GM23338 (cell line): ENCODE results near the gene GSTA5. TPM values are rescaled to one million over a fixed set of nuclear protein-coding genes. Genes with fewer than 3 reads are reported as not detected.
"Not testable (repeated sequence)": the region's sequence is repeated elsewhere in the genome, so short reads cannot be mapped to it uniquely, and the experiment has no call there.

ENCODE experiments used
- ATAC-seq: fragments of 200-7000 bp; cut with Tn5 transposase; 3 replicates; pipeline ENCODE4 v1.9.1; 2020
- DNase-seq: peaks from one replicate; pipeline ENCODE4 v3.0.0-alpha.2; 2015; ENCODE audit warnings: low spot score
- H2AFZ ChIP-seq: fragments of 200-600 bp; sonication (generic); 2 replicates; pipeline ENCODE4 v1.8.0; 2016; ENCODE audit warnings: antibody characterized with exemption, mild to moderate bottlenecking, moderate library complexity
- H3F3A ChIP-seq: fragments of 200-600 bp; sonication (generic); replicated peaks from 2 replicates; pipeline ENCODE4 v1.8.0; 2017; ENCODE audit warnings: antibody characterized with exemption, mixed run types, low read depth
- H3K27ac ChIP-seq: fragments of 200-600 bp; sonication (generic); 2 replicates; pipeline ENCODE4 v1.6.1; 2016; ENCODE audit warnings: low read depth
- H3K27me3 ChIP-seq: fragments of 200-600 bp; sonication (generic); 2 replicates; pipeline ENCODE4 v1.8.0; 2016; ENCODE audit warnings: mild to moderate bottlenecking, mixed run types, moderate library complexity; ENCODE audit not compliant: insufficient read depth
- H3K36me3 ChIP-seq: fragments of 200-600 bp; sonication (generic); 2 replicates; pipeline ENCODE4 v1.8.0; 2016; ENCODE audit warnings: mild to moderate bottlenecking; ENCODE audit not compliant: insufficient read depth
- H3K4me1 ChIP-seq: fragments of 200-600 bp; sonication (generic); 2 replicates; pipeline ENCODE4 v1.8.0; 2016; ENCODE audit warnings: mild to moderate bottlenecking, moderate library complexity; ENCODE audit not compliant: insufficient read depth
- H3K4me2 ChIP-seq: fragments of 200-600 bp; sonication (generic); 2 replicates; pipeline ENCODE4 v1.7.1; 2017; ENCODE audit warnings: mixed run types
- H3K4me3 ChIP-seq: fragments of 200-600 bp; sonication (generic); 2 replicates; pipeline ENCODE4 v1.6.1; 2016; ENCODE audit warnings: mixed run types
- H3K79me2 ChIP-seq: fragments of 200-600 bp; sonication (generic); replicated peaks from 2 replicates; pipeline ENCODE4 v1.8.0; 2017; ENCODE audit warnings: mild to moderate bottlenecking; ENCODE audit not compliant: insufficient read depth
- H3K9me2 ChIP-seq: fragments of 200-600 bp; sonication (generic); 2 replicates; pipeline ENCODE4 v1.8.0; 2017; ENCODE audit not compliant: insufficient read depth
- H4K20me1 ChIP-seq: fragments of 200-600 bp; sonication (generic); replicated peaks from 2 replicates; pipeline ENCODE4 v1.8.0; 2017; ENCODE audit warnings: mild to moderate bottlenecking; ENCODE audit not compliant: insufficient read depth
- H3K27ac Mint-ChIP-seq: 2 replicates; pipeline ENCODE4 v1.8.0; 2020; ENCODE audit warnings: inconsistent platforms, mild to moderate bottlenecking, moderate library complexity, mixed read lengths
- H3K27me3 Mint-ChIP-seq: 3 replicates; pipeline ENCODE4 v1.8.0; 2022; ENCODE audit warnings: low read depth, mild to moderate bottlenecking, moderate library complexity, mixed read lengths, inconsistent platforms; ENCODE audit not compliant: insufficient read depth, poor library complexity
- H3K36me3 Mint-ChIP-seq: 3 replicates; pipeline ENCODE4 v1.8.0; 2021; ENCODE audit warnings: low read depth, mild to moderate bottlenecking, inconsistent platforms, moderate library complexity, mixed read lengths
- H3K4me1 Mint-ChIP-seq: 3 replicates; pipeline ENCODE4 v1.8.0; 2020; ENCODE audit warnings: mild to moderate bottlenecking, inconsistent platforms, mixed read lengths
- H3K4me3 Mint-ChIP-seq: 3 replicates; pipeline ENCODE4 v1.8.0; 2021; ENCODE audit warnings: moderate library complexity, mild to moderate bottlenecking, inconsistent platforms, mixed read lengths
- H3K9me3 Mint-ChIP-seq: 3 replicates; pipeline ENCODE4 v1.8.0; 2020; ENCODE audit warnings: moderate library complexity, mild to moderate bottlenecking, inconsistent platforms, mixed read lengths
- CREB1 ChIP-seq: fragments of 250-450 bp; sonication (Bioruptor Pico); IDR thresholded peaks from 2 replicates; pipeline ENCODE4 v1.5.0; 2020; ENCODE audit warnings: low read depth, mild to moderate bottlenecking, moderate library complexity
- ETS1 ChIP-seq: IDR thresholded peaks from 2 replicates; pipeline ENCODE4 v1.6.1; 2016; ENCODE audit warnings: antibody characterized with exemption
- EZH2 ChIP-seq: fragments of 200-600 bp; sonication (generic); IDR thresholded peaks from one replicate; pipeline ENCODE4 v1.8.0; 2017; ENCODE audit warnings: antibody characterized with exemption, mild to moderate bottlenecking, low read depth; ENCODE audit not compliant: unreplicated experiment
- NANOG ChIP-seq: IDR thresholded peaks from 2 replicates; pipeline ENCODE4 v1.6.1; 2016; ENCODE audit warnings: antibody characterized with exemption, borderline replicate concordance
- ZNF331 ChIP-seq: fragments of 250-450 bp; sonication (Bioruptor Pico); IDR thresholded peaks from 2 replicates; pipeline ENCODE4 v1.5.0; 2020; ENCODE audit warnings: low read depth, mild to moderate bottlenecking, moderate library complexity
- polyA plus RNA-seq: library from polyadenylated mRNA; unstranded; fragments of >200 nt; fragmentation: Nextera tagmentation; extraction: Ambion mirVana; gene quantifications from 2 replicates; pipeline ENCODE4 v1.2.1, GENCODE V29; 2016
- total RNA-seq: library from RNA; depleted of rRNA; stranded (reverse); fragments of >200 nt; shearing (Covaris generic); gene quantifications from 2 replicates; pipeline ENCODE4 v1.2.3, GENCODE V29; 2014
- TF ChIP-seq, protein P1 (sequence below): fragments of 250-450 bp; sonication (Bioruptor Pico); IDR thresholded peaks from 2 replicates; pipeline ENCODE4 v1.5.0; 2020; ENCODE audit warnings: mild to moderate bottlenecking, moderate library complexity
- TF ChIP-seq, protein P2 (sequence below), 2 experiments: fragments of 200-600 bp in 1 of 2; sonication (generic) in 1 of 2; conservative IDR thresholded peaks; 2 replicates each; pipeline versions ENCODE4 v1.5.1 to v1.6.1; 2016 to 2017; ENCODE audit warnings: antibody characterized with exemption in 2 of 2, low read depth in 2 of 2, mild to moderate bottlenecking in 2 of 2, moderate library complexity in 1 of 2

The GSTA5 gene
- total and polyA plus RNA-seq, 2 experiments from 2014 or later: not detected

DNA sequence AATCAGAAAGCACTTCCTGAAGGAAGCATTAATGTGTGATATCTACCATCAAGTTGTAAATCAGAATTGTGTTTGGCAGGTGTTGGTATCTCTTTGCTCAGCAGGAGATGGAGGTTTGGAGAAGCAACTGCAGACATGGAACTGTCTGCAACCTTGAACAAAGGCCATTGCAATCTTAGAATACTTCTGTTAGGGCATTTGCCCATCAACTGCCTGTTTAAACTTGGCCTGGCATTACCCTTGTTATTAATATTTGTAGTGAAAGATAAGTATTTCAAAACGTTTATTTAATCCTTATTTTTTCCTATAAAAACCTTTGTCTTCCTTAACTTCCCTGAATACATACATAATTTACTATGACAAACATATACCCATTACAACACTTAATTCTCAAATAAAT lies 14.1 kb downstream of the GSTA5 start (continued):
- TF ChIP-seq, protein P1, sequence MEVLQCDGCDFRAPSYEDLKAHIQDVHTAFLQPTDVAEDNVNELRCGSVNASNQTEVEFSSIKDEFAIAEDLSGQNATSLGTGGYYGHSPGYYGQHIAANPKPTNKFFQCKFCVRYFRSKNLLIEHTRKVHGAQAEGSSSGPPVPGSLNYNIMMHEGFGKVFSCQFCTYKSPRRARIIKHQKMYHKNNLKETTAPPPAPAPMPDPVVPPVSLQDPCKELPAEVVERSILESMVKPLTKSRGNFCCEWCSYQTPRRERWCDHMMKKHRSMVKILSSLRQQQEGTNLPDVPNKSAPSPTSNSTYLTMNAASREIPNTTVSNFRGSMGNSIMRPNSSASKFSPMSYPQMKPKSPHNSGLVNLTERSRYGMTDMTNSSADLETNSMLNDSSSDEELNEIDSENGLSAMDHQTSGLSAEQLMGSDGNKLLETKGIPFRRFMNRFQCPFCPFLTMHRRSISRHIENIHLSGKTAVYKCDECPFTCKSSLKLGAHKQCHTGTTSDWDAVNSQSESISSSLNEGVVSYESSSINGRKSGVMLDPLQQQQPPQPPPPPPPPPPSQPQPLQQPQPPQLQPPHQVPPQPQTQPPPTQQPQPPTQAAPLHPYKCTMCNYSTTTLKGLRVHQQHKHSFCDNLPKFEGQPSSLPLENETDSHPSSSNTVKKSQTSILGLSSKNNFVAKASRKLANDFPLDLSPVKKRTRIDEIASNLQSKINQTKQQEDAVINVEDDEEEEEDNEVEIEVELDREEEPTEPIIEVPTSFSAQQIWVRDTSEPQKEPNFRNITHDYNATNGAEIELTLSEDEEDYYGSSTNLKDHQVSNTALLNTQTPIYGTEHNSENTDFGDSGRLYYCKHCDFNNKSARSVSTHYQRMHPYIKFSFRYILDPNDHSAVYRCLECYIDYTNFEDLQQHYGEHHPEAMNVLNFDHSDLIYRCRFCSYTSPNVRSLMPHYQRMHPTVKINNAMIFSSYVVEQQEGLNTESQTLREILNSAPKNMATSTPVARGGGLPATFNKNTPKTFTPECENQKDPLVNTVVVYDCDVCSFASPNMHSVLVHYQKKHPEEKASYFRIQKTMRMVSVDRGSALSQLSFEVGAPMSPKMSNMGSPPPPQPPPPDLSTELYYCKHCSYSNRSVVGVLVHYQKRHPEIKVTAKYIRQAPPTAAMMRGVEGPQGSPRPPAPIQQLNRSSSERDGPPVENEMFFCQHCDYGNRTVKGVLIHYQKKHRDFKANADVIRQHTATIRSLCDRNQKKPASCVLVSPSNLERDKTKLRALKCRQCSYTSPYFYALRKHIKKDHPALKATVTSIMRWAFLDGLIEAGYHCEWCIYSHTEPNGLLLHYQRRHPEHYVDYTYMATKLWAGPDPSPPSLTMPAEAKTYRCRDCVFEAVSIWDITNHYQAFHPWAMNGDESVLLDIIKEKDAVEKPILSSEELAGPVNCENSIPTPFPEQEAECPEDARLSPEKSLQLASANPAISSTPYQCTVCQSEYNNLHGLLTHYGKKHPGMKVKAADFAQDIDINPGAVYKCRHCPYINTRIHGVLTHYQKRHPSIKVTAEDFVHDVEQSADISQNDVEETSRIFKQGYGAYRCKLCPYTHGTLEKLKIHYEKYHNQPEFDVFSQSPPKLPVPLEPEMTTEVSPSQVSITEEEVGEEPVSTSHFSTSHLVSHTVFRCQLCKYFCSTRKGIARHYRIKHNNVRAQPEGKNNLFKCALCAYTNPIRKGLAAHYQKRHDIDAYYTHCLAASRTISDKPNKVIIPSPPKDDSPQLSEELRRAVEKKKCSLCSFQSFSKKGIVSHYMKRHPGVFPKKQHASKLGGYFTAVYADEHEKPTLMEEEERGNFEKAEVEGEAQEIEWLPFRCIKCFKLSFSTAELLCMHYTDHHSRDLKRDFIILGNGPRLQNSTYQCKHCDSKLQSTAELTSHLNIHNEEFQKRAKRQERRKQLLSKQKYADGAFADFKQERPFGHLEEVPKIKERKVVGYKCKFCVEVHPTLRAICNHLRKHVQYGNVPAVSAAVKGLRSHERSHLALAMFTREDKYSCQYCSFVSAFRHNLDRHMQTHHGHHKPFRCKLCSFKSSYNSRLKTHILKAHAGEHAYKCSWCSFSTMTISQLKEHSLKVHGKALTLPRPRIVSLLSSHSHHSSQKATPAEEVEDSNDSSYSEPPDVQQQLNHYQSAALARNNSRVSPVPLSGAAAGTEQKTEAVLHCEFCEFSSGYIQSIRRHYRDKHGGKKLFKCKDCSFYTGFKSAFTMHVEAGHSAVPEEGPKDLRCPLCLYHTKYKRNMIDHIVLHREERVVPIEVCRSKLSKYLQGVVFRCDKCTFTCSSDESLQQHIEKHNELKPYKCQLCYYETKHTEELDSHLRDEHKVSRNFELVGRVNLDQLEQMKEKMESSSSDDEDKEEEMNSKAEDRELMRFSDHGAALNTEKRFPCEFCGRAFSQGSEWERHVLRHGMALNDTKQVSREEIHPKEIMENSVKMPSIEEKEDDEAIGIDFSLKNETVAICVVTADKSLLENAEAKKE (CRISPR knock-in tag): no peak
- TF ChIP-seq ETS1 (no peak), CREB1 (CRISPR knock-in tag) (no peak), EZH2 (no peak), NANOG (no peak), ZNF331 (CRISPR knock-in tag) (no peak)
- TF ChIP-seq, protein P2, sequence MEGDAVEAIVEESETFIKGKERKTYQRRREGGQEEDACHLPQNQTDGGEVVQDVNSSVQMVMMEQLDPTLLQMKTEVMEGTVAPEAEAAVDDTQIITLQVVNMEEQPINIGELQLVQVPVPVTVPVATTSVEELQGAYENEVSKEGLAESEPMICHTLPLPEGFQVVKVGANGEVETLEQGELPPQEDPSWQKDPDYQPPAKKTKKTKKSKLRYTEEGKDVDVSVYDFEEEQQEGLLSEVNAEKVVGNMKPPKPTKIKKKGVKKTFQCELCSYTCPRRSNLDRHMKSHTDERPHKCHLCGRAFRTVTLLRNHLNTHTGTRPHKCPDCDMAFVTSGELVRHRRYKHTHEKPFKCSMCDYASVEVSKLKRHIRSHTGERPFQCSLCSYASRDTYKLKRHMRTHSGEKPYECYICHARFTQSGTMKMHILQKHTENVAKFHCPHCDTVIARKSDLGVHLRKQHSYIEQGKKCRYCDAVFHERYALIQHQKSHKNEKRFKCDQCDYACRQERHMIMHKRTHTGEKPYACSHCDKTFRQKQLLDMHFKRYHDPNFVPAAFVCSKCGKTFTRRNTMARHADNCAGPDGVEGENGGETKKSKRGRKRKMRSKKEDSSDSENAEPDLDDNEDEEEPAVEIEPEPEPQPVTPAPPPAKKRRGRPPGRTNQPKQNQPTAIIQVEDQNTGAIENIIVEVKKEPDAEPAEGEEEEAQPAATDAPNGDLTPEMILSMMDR (conservative IDR thresholded peaks at IDR 0.05; ENCODE audit: low read depth in 2 of 2): no peak

DNA sequence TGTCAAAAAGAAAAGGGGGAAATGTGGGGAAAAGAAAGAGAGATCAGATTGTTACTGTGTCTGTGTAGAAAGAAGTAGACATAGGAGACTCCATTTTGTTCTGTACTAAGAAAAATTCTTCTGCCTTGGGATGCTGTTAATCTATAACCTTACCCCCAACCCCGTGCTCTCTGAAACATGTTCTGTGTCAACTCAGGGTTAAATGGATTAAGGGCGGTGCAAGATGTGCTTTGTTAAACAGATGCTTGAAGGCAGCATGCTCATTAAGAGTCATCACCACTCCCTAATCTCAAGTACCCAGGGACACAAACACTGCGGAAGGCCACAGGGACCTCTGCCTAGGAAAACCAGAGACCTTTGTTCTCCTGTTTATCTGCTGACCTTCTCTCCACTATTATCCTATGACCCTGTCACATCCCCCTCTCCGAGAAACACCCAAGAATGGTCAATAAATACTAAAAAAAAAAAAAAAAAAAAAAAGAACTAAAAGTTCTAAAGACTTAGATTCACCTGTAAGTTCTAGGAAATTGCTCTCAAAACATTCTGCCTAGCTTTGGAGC lies 14.6 kb downstream of the GSTA5 start:
- H3K4me1 Mint-ChIP-seq, ATAC-seq, H3K27ac ChIP-seq, H3K4me1 ChIP-seq, H3K27me3 Mint-ChIP-seq, H3K4me2 ChIP-seq, H4K20me1 ChIP-seq, H3K27ac Mint-ChIP-seq, H3K4me3 ChIP-seq, H3F3A ChIP-seq, H3K27me3 ChIP-seq, H3K79me2 ChIP-seq, H2AFZ ChIP-seq, H3K9me2 ChIP-seq, DNase-seq, H3K36me3 ChIP-seq, H3K36me3 Mint-ChIP-seq, H3K4me3 Mint-ChIP-seq: not testable (repeated sequence)
- peaks cover 55% of the 10 kb centered on the region for H3K9me3 Mint-ChIP-seq

DNA sequence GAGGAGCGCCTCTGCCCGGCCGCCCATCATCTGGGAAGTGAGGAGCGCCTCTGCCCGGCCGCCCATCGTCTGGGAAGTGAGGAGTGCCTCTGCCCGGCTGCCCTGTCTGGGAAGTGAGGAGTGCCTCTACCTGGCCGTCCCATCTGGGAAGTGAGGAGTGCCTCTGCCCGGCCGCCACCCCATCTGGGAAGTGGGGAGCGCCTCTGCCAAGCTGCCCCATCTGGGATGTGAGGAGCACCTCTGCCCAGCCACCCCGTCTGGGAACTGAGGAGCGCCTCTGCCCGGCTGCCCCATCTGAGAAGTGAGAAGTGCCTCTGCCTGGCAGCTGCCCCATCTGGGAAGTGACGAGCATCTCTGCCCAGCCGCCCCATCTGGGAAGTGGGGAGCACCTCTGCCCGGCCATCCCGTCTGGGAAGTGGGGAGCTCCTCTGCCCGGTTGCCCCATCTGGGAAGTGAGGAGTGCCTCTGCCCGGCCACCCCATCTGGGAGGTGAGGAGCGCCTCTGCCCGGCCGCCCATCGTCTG lies 15.3 kb downstream of the GSTA5 start:
- not testable (repeated sequence) for H3K4me3 ChIP-seq, H3K4me1 ChIP-seq, H3K27me3 ChIP-seq, H3K36me3 ChIP-seq, H4K20me1 ChIP-seq, H3K27ac ChIP-seq, H3K79me2 ChIP-seq, ATAC-seq, H3F3A ChIP-seq, H3K4me3 Mint-ChIP-seq, H3K27ac Mint-ChIP-seq, H3K36me3 Mint-ChIP-seq, H3K4me2 ChIP-seq, DNase-seq, H2AFZ ChIP-seq, H3K9me2 ChIP-seq, H3K27me3 Mint-ChIP-seq, H3K4me1 Mint-ChIP-seq
- H3K9me3 Mint-ChIP-seq: peaks cover 56% of the 10 kb centered on the region
